ENCODE measurements around the gene NDUFAF7.
"Not testable (repeated sequence)": the region's sequence is repeated elsewhere in the genome, so short reads cannot be mapped to it uniquely, and the experiment has no call there.

Gene NDUFAF7

GRCh38 chr2:37291680-37292079 lies 60.2 kb downstream of the NDUFAF7 start:
- TF ChIP-seq POLR2A (IDR thresholded peaks at IDR 0.05; ENCODE audit: low read depth, low read length) (no peak), POLR2AphosphoS5 (IDR thresholded peaks at IDR 0.05; ENCODE audit: low read depth, low read length) (no peak), TAF1 (IDR thresholded peaks at IDR 0.05; ENCODE audit: borderline replicate concordance, low read depth, low read length) (no peak)
- DNase-seq (ENCODE audit: insufficient read length) (no peak), FAIRE-seq (no peak)

- not testable (repeated sequence) for FAIRE-seq; DNase-seq (ENCODE audit: insufficient read length)
Measured at GRCh38 chr2:37294858-37295257, 63.4 kb downstream of the NDUFAF7 start.

- no peak for FAIRE-seq
- TF ChIP-seq POLR2AphosphoS5 (IDR thresholded peaks at IDR 0.05; ENCODE audit: low read depth, low read length), result no peak
- TF ChIP-seq TAF1 (IDR thresholded peaks at IDR 0.05; ENCODE audit: borderline replicate concordance, low read depth, low read length), result no peak
- TF ChIP-seq POLR2A (IDR thresholded peaks at IDR 0.05; ENCODE audit: low read depth, low read length), result no peak
- DNase-seq (ENCODE audit: insufficient read length), result no peak
Measured at GRCh38 chr2:37295469-37296073, 64.1 kb downstream of the NDUFAF7 start.

DNA sequence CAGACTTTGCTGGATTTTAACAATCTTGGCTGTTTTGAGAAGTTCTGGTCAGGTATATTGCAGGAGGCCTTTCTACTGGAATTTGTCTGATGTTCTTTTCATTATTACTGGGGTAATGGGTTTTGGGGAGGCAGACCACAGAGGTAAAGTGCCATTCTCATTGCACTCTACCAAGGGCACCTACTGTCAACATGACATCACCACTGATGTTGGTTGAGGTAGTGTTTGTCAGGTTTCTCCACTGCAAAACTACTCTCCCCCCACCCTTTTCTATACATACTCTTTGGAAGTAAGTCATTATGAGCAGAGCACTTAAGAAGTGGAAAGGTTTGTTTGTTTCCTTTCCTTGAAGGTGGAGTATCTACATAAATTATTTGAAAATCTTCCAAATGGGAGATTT lies 66.2 kb downstream of the NDUFAF7 start:
- FAIRE-seq, result no peak
- TF ChIP-seq POLR2AphosphoS5 (IDR thresholded peaks at IDR 0.05; ENCODE audit: low read depth, low read length), result no peak
- DNase-seq (ENCODE audit: insufficient read length), result no peak

All from GM12892 (cell line).